ENCODE data around the gene KANSL1. TPM values are rescaled to one million over a fixed set of nuclear protein-coding genes. Genes with fewer than 3 reads are reported as not detected.
A peak's percentile ranks its signal among the peaks of the same experiment; 100 is the strongest.
"Not testable (repeated sequence)": the region's sequence is repeated elsewhere in the genome, so short reads cannot be mapped to it uniquely, and the experiment has no call there.

The KANSL1 gene, protein sequence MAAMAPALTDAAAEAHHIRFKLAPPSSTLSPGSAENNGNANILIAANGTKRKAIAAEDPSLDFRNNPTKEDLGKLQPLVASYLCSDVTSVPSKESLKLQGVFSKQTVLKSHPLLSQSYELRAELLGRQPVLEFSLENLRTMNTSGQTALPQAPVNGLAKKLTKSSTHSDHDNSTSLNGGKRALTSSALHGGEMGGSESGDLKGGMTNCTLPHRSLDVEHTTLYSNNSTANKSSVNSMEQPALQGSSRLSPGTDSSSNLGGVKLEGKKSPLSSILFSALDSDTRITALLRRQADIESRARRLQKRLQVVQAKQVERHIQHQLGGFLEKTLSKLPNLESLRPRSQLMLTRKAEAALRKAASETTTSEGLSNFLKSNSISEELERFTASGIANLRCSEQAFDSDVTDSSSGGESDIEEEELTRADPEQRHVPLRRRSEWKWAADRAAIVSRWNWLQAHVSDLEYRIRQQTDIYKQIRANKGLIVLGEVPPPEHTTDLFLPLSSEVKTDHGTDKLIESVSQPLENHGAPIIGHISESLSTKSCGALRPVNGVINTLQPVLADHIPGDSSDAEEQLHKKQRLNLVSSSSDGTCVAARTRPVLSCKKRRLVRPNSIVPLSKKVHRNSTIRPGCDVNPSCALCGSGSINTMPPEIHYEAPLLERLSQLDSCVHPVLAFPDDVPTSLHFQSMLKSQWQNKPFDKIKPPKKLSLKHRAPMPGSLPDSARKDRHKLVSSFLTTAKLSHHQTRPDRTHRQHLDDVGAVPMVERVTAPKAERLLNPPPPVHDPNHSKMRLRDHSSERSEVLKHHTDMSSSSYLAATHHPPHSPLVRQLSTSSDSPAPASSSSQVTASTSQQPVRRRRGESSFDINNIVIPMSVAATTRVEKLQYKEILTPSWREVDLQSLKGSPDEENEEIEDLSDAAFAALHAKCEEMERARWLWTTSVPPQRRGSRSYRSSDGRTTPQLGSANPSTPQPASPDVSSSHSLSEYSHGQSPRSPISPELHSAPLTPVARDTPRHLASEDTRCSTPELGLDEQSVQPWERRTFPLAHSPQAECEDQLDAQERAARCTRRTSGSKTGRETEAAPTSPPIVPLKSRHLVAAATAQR (N-terminal part only)
- 122 TPM for total RNA-seq

DNA sequence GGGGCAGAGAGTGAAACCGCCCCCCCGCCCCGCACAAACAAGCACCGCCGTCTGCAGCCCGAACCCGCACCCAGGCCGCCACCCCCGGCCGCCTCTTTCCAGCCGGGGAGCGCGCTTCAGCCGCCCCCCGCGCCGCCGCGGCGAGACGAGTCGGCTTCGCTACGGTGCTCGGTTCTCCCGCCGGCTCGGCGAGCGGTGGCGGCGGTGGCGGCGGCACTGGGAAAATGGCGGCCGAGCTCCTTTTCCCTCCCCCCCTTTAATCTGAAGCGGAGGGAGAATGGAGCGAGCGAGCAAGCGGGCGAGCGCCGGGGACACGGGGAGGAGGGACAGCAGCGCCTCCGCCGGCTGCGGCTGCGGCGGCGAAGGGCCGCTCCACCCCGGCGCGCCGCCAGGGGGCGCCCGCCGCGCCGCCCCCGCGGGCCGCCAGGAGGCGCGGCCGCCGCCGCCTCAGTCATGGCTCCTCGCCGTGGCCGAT is at the start of gene KANSL1:
Gene KANSL1, minus strand, starts transcription at position 279 of the 475 bp plus-strand sequence. CDS start 21,286 bp downstream, outside the sequence.
- no peak for DNase-seq (ENCODE audit: extremely low spot score in 2 of 2)
- intact Hi-C loops (cut with DNase I), result loop anchor here (5.0 kb wide), 1 partner anchor 146 kb away; no protein-coding TSS in a partner anchor
- Histone ChIP-seq H3K27ac (peak within 1 kb of the TSS; percentile 100), H3K36me3 (no peaks in the 10 kb centered on the region), H3K9me3 (no peaks in the 10 kb centered on the region), H3K27me3 (no peaks in the 10 kb centered on the region), H3K4me3 (peak within 1 kb of the TSS; percentile 72 to 98), H3K4me1 (peaks cover 49% of the 10 kb centered on the region)
- TF ChIP-seq, protein P1, sequence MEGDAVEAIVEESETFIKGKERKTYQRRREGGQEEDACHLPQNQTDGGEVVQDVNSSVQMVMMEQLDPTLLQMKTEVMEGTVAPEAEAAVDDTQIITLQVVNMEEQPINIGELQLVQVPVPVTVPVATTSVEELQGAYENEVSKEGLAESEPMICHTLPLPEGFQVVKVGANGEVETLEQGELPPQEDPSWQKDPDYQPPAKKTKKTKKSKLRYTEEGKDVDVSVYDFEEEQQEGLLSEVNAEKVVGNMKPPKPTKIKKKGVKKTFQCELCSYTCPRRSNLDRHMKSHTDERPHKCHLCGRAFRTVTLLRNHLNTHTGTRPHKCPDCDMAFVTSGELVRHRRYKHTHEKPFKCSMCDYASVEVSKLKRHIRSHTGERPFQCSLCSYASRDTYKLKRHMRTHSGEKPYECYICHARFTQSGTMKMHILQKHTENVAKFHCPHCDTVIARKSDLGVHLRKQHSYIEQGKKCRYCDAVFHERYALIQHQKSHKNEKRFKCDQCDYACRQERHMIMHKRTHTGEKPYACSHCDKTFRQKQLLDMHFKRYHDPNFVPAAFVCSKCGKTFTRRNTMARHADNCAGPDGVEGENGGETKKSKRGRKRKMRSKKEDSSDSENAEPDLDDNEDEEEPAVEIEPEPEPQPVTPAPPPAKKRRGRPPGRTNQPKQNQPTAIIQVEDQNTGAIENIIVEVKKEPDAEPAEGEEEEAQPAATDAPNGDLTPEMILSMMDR (IDR thresholded peaks at IDR 0.05), result peak in 1 of 3 experiments; percentile 23
- TF ChIP-seq POLR2A (IDR thresholded peaks at IDR 0.05) (no peak), POLR2AphosphoS5 (IDR thresholded peaks at IDR 0.05; ENCODE audit: insufficient read depth in 1 of 2, low read depth in 1 of 2) (no peak)

DNA sequence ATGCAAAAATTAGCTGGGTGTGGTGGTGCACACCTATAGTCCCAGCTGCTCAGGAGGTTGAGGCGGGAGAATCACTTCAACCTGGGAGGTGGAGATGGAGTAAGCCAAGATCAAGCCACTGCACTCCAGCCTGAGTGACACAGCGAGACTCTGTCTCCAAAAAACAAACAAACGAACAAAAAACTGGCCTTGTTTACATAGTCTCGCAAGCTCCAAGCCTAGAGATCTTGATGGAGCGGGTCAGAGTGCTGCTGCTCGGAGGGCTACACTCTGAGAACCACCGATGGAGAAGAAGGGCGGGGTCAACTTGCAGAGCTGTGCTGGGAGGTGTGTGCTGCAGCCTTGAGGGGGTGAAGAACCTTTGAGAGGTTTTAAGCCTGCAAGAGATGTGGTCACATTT is 38.1 kb upstream of the KANSL1 start:
- H3K9me3 ChIP-seq; H3K4me1 ChIP-seq; H3K4me3 ChIP-seq; H3K27me3 ChIP-seq; intact Hi-C loops (cut with DNase I); H3K27ac ChIP-seq; H3K36me3 ChIP-seq; DNase-seq (ENCODE audit: extremely low spot score in 2 of 2): not testable (repeated sequence)

DNA sequence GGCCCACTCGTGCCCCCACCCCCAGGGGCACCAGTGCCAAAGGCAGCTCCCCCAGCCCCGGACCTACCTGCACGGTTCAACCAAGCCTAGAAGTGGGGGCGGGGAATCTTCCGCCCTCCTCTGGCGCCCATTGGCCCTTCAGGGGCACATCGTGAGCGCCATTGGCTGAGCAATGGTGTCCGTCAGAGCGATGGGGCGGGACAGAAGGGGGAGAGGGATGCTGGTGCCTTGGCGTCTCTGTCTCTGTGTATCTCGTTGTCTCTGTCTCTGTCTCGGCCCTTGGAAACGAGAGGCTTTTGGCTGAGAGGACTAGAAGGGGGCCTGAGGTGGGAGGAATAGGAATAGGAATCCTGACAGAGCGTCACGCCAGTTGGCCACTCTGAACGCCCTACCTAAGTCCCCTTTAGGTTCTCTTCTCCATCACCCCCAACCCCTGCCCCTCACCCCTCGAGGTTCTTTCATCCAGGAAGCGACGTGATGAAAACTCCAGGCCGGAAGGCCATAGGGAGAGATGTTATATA is 32.1 kb upstream of the KANSL1 start:
- peak overlapping the region; percentile 60 to 61 for H3K4me3 ChIP-seq
- H3K9me3 ChIP-seq, result not testable (repeated sequence)

DNA sequence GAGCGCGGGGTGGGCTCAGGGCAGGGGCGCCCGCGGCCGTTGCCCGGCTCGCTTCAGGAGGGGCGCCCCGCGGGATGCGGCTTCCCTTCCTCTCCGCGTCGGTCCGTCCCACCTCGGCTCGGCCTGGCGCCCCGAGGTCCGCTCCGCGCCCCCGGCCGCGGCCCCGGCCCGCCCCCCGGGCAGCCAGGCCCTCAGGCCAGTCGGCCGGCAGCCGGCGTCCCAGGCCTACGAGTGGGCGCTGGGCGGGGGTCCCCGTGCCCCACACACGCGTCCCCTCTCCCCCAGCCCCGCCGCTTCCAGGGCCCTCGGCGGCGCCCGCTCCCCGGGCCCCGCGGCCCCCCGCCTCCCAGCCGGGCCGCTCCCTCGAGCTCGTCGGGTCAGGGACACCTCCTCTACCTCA is 31.6 kb upstream of the KANSL1 start:
- H3K27ac ChIP-seq, result peak overlapping the region; percentile 56
- not testable (repeated sequence) for H3K4me1 ChIP-seq, H3K27me3 ChIP-seq

More for the DNA sequence above, 32.1 kb upstream of the KANSL1 start:
- H3K27ac ChIP-seq, result peak overlapping the region; percentile 56
- H3K27me3 ChIP-seq; H3K4me1 ChIP-seq; intact Hi-C loops (cut with DNase I); H3K36me3 ChIP-seq: not testable (repeated sequence)
- peak in 1 of 2 donors; percentile 88 for DNase-seq (ENCODE audit: extremely low spot score in 2 of 2)

DNA sequence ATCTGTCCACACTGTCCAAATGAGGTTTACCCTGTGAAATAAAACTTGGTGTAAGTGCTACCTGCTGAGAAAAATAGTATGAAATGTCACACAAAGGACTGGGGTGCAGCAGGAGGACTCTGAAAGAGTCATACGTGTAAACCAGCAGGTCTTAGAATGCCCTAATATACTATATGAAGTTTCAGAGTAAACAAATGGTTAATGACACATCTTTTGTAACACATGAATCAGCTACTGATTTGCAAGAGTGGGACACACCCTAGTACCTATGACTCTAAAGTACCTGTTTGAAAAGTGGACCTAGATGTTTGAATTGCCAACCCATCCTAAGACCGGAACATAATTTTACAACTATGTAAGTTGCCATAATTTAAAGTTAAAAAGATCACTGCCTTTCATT is 29.8 kb upstream of the KANSL1 start:
- H3K4me1 ChIP-seq; DNase-seq (ENCODE audit: extremely low spot score in 2 of 2); H3K4me3 ChIP-seq; H3K9me3 ChIP-seq; intact Hi-C loops (cut with DNase I); H3K27me3 ChIP-seq; H3K27ac ChIP-seq; H3K36me3 ChIP-seq: not testable (repeated sequence)

More for the DNA sequence above, 31.6 kb upstream of the KANSL1 start:
- H3K4me3 ChIP-seq, result peak overlapping the region; percentile 60 to 61
- intact Hi-C loops (cut with DNase I); H3K36me3 ChIP-seq; H3K9me3 ChIP-seq; DNase-seq (ENCODE audit: extremely low spot score in 2 of 2): not testable (repeated sequence)

DNA sequence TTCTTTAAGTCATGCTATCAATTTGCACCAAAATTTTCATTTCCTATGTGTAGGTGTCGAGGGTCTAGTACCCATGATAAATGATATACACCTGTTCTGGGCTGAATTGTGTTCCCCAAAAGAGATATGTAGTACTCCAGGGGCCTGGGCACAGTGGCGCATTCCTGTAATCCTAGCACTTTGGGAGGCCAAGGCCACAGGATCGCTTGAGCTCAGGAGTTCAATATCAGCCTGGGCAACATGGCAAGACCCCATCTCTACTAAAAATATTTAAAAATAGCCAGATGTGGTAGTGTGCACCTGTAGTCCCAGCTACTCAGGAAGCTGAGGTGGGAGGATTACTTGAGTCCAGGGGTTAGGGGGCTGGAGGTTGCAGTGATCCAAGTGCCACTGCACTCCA is 23.5 kb upstream of the KANSL1 start:
- H3K4me1 ChIP-seq, result peaks cover 22% of the 10 kb centered on the region
- no peaks in the 10 kb centered on the region for H3K27me3 ChIP-seq
- peaks cover 0 to 7% of the 10 kb centered on the region in 2 donors for H3K36me3 ChIP-seq
- no peak for DNase-seq (ENCODE audit: extremely low spot score in 2 of 2)
- H3K4me3 ChIP-seq, result no peak overlapping the region
- TF ChIP-seq POLR2A (IDR thresholded peaks at IDR 0.05), result no peak
- TF ChIP-seq, protein P1 (IDR thresholded peaks at IDR 0.05), result no peak
- TF ChIP-seq POLR2AphosphoS5 (IDR thresholded peaks at IDR 0.05; ENCODE audit: insufficient read depth in 1 of 2, low read depth in 1 of 2), result no peak
- no peaks in the 10 kb centered on the region for H3K9me3 ChIP-seq
- H3K27ac ChIP-seq, result no peak overlapping the region
- intact Hi-C loops (cut with DNase I), result no loop called here

Measured in vagina (tissue), 2 donors.